ENCODE data around the gene FERMT2.

- TF ChIP-seq POLR2A (IDR thresholded peaks at IDR 0.05) (no peak), POLR2AphosphoS5 (IDR thresholded peaks at IDR 0.05) (no peak)
Observed at GRCh38 chr14:52996493-52996892, 45.6 kb upstream of the FERMT2 start.
